RPMI8226 (cell line): ENCODE measurements around the gene MAJIN.
"Not testable (repeated sequence)": the region's sequence is repeated elsewhere in the genome, so short reads cannot be mapped to it uniquely, and the experiment has no call there.

Experiments
- DNase-seq: peaks from one replicate; pipeline ENCODE4 v3.0.0-alpha.2; 2015

Gene MAJIN

GRCh38 chr11:64971421-64972233 is at the start of gene MAJIN:
TSS of gene MAJIN (minus strand) at chr11:64972108. CDS start at chr11:64959405, 12,703 bp downstream.
- DNase-seq: peak; percentile 82

GRCh38 chr11:65021509-65021908 is 49.6 kb upstream of the MAJIN start:
- DNase-seq: no peak

- no peak for DNase-seq
Observed at GRCh38 chr11:65021003-65021402, 49.1 kb upstream of the MAJIN start.

GRCh38 chr11:65019824-65020223 is 47.9 kb upstream of the MAJIN start:
- no peak for DNase-seq

- no peak for DNase-seq
Observed at GRCh38 chr11:65017937-65018336, 46.0 kb upstream of the MAJIN start.

GRCh38 chr11:65016705-65017104 is 44.8 kb upstream of the MAJIN start:
- no peak for DNase-seq

- no peak for DNase-seq
Observed at GRCh38 chr11:65014726-65015227, 42.9 kb upstream of the MAJIN start.

- DNase-seq: peak; percentile 95
Observed at GRCh38 chr11:65013888-65014725, 42.2 kb upstream of the MAJIN start, which contains the start of gene ARL2. TSS of gene ARL2 (plus strand) at chr11:65014160. CDS start at chr11:65014208, 48 bp downstream.

- peak; percentile 94 for DNase-seq
Observed at GRCh38 chr11:65013130-65013887, 41.4 kb upstream of the MAJIN start.

GRCh38 chr11:65008873-65009272 is 37.0 kb upstream of the MAJIN start:
- DNase-seq: no peak

GRCh38 chr11:65008016-65008415 is 36.1 kb upstream of the MAJIN start:
- no peak for DNase-seq

GRCh38 chr11:65003968-65004367 is 32.1 kb upstream of the MAJIN start:
- not testable (repeated sequence) for DNase-seq

- DNase-seq: no peak
Observed at GRCh38 chr11:65003282-65003681, 31.4 kb upstream of the MAJIN start.

- no peak for DNase-seq
Observed at GRCh38 chr11:65002706-65003105, 30.8 kb upstream of the MAJIN start.

GRCh38 chr11:64999478-64999877 is 27.6 kb upstream of the MAJIN start:
- DNase-seq: no peak

GRCh38 chr11:64998690-64999431 is 27.0 kb upstream of the MAJIN start:
- no peak for DNase-seq

- no peak for DNase-seq
Observed at GRCh38 chr11:64998141-64998540, 26.2 kb upstream of the MAJIN start.

- peak; percentile 73 for DNase-seq
Observed at GRCh38 chr11:64996710-64997380, 24.9 kb upstream of the MAJIN start, which contains the start of gene BATF2. TSS of gene BATF2 (minus strand) at chr11:64996971. CDS start at chr11:64996914, 57 bp downstream.

GRCh38 chr11:64996327-64996709 is 24.4 kb upstream of the MAJIN start:
- DNase-seq: no peak

GRCh38 chr11:64994318-64994717 is 22.4 kb upstream of the MAJIN start:
- DNase-seq: no peak

- peak; percentile 27 for DNase-seq
Observed at GRCh38 chr11:64990222-64990923, 18.5 kb upstream of the MAJIN start.
